Measurements from ENCODE around the gene HIBADH. TPM values are rescaled to one million over a fixed set of nuclear protein-coding genes. Genes with fewer than 3 reads are reported as not detected.

HIBADH gene
- total and polyA plus RNA-seq, 10 of the 15 experiments (the other 5 are each of a cell fraction or from before 2014, with no cell fraction given), result 8.7 to 36.1 (median 18.6) TPM

GRCh38 chr7:27605283-27605682, 57.4 kb downstream of the HIBADH start:
- CTCF ChIA-PET, result interaction anchor here (0.6 to 3.2 kb wide), 18 partner anchors 9 to 1038 kb away, joined by 3 to 50 read pairs (median 6); no protein-coding TSS in a partner anchor
- RAD21 ChIA-PET (ENCODE audit: unreplicated experiment), result interaction anchor here (0.6 to 3.7 kb wide), 8 partner anchors 30 to 410 kb away, joined by 3 to 32 read pairs (median 4); no protein-coding TSS in a partner anchor
- Histone ChIP-seq H3K4me3 (no peak overlapping the region), H3K4me2 (ENCODE audit: control insufficient read depth, insufficient read depth) (no peak overlapping the region), H3K9me3 (replicated peaks; ENCODE audit: control insufficient read depth, insufficient read depth, low read length) (no peaks in the 10 kb centered on the region), H3K79me2 (ENCODE audit: control insufficient read depth, insufficient read depth, low read length) (no peaks in the 10 kb centered on the region), H3K27me3 (replicated peaks in 1 of 2; ENCODE audit: control insufficient read depth in 2 of 2, insufficient read depth in 2 of 2, low read length in 1 of 2) (no peaks in the 10 kb centered on the region), H3K4me1 (ENCODE audit: control insufficient read depth, insufficient read depth, low read length) (no peaks in the 10 kb centered on the region), H3K36me3 (ENCODE audit: control insufficient read depth in 2 of 2, insufficient read depth in 2 of 2, low read length in 1 of 2) (no peaks in the 10 kb centered on the region), H3K27ac (ENCODE audit: control insufficient read depth, insufficient read depth) (no peak overlapping the region), H3K9ac (ENCODE audit: control insufficient read depth, insufficient read depth, low read length) (no peak overlapping the region), H2AFZ (ENCODE audit: control insufficient read depth, low read depth, low read length) (no peak overlapping the region), H4K20me1 (ENCODE audit: control insufficient read depth, insufficient read depth) (no peaks in the 10 kb centered on the region)
- ATAC-seq, result no peak
- no peak for DNase-seq (ENCODE audit: low read depth, low spot score)
- BruUV-seq (replicated peaks), result no TSS peak
- in situ Hi-C loops (cut with MboI) (no loop called here), intact Hi-C loops (cut with micrococcal nuclease; ENCODE audit: unreplicated experiment) (no loop called here)
- WGBS (ENCODE audit: insufficient coverage, insufficient replicate concordance, low lambda C conversion rate, missing lambda C conversion rate), result no CpG with 5 or more reads among the region's 2 CpGs
- POLR2A ChIA-PET, result interaction anchor here (0.7 kb wide), 1 partner anchor 720 kb away, joined by 3 read pairs; no protein-coding TSS in a partner anchor
- FAIRE-seq, result no peak
- SMC1A ChIA-PET (ENCODE audit: uncharacterized antibody, unreplicated experiment), result interaction anchor here (0.6 to 2.3 kb wide), 14 partner anchors 9 to 409 kb away, joined by 3 to 14 read pairs (median 4); no protein-coding TSS in a partner anchor
- TF ChIP-seq HCFC1 (IDR thresholded peaks at IDR 0.05; ENCODE audit: low read length) (no peak), CHD4 (IDR thresholded peaks at IDR 0.05) (no peak), BMI1 (IDR thresholded peaks at IDR 0.05; ENCODE audit: borderline replicate concordance) (no peak), CREM (IDR thresholded peaks at IDR 0.05; ENCODE audit: low read depth) (no peak), SUPT20H (IDR thresholded peaks at IDR 0.05; ENCODE audit: borderline replicate concordance, control insufficient read depth, low read depth, low read length) (no peak), ATF7 (IDR thresholded peaks at IDR 0.05; ENCODE audit: low read depth) (no peak)
- TF ChIP-seq, protein P1, sequence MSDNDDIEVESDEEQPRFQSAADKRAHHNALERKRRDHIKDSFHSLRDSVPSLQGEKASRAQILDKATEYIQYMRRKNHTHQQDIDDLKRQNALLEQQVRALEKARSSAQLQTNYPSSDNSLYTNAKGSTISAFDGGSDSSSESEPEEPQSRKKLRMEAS (IDR thresholded peaks at IDR 0.05; ENCODE audit: low read depth, low read length), result no peak
- TF ChIP-seq, protein P2, sequence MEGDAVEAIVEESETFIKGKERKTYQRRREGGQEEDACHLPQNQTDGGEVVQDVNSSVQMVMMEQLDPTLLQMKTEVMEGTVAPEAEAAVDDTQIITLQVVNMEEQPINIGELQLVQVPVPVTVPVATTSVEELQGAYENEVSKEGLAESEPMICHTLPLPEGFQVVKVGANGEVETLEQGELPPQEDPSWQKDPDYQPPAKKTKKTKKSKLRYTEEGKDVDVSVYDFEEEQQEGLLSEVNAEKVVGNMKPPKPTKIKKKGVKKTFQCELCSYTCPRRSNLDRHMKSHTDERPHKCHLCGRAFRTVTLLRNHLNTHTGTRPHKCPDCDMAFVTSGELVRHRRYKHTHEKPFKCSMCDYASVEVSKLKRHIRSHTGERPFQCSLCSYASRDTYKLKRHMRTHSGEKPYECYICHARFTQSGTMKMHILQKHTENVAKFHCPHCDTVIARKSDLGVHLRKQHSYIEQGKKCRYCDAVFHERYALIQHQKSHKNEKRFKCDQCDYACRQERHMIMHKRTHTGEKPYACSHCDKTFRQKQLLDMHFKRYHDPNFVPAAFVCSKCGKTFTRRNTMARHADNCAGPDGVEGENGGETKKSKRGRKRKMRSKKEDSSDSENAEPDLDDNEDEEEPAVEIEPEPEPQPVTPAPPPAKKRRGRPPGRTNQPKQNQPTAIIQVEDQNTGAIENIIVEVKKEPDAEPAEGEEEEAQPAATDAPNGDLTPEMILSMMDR (IDR thresholded peaks at IDR 0.05 in 2 of 3, conservative IDR thresholded peaks at IDR 0.05 in 1 of 3; ENCODE audit: control insufficient read depth in 2 of 3, extremely low read depth in 1 of 3, insufficient read depth in 1 of 3, low read depth in 3 of 3, low read length in 3 of 3), result no peak
- TF ChIP-seq, protein P3, sequence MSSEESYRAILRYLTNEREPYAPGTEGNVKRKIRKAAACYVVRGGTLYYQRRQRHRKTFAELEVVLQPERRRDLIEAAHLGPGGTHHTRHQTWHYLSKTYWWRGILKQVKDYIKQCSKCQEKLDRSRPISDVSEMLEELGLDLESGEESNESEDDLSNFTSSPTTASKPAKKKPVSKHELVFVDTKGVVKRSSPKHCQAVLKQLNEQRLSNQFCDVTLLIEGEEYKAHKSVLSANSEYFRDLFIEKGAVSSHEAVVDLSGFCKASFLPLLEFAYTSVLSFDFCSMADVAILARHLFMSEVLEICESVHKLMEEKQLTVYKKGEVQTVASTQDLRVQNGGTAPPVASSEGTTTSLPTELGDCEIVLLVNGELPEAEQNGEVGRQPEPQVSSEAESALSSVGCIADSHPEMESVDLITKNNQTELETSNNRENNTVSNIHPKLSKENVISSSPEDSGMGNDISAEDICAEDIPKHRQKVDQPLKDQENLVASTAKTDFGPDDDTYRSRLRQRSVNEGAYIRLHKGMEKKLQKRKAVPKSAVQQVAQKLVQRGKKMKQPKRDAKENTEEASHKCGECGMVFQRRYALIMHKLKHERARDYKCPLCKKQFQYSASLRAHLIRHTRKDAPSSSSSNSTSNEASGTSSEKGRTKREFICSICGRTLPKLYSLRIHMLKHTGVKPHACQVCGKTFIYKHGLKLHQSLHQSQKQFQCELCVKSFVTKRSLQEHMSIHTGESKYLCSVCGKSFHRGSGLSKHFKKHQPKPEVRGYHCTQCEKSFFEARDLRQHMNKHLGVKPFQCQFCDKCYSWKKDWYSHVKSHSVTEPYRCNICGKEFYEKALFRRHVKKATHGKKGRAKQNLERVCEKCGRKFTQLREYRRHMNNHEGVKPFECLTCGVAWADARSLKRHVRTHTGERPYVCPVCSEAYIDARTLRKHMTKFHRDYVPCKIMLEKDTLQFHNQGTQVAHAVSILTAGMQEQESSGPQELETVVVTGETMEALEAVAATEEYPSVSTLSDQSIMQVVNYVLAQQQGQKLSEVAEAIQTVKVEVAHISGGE (CRISPR knock-in tag; IDR thresholded peaks at IDR 0.05), result no peak
- TF ChIP-seq, protein P4, sequence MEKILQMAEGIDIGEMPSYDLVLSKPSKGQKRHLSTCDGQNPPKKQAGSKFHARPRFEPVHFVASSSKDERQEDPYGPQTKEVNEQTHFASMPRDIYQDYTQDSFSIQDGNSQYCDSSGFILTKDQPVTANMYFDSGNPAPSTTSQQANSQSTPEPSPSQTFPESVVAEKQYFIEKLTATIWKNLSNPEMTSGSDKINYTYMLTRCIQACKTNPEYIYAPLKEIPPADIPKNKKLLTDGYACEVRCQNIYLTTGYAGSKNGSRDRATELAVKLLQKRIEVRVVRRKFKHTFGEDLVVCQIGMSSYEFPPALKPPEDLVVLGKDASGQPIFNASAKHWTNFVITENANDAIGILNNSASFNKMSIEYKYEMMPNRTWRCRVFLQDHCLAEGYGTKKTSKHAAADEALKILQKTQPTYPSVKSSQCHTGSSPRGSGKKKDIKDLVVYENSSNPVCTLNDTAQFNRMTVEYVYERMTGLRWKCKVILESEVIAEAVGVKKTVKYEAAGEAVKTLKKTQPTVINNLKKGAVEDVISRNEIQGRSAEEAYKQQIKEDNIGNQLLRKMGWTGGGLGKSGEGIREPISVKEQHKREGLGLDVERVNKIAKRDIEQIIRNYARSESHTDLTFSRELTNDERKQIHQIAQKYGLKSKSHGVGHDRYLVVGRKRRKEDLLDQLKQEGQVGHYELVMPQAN (conservative IDR thresholded peaks at IDR 0.05), result no peak
- TF ChIP-seq, protein P5, sequence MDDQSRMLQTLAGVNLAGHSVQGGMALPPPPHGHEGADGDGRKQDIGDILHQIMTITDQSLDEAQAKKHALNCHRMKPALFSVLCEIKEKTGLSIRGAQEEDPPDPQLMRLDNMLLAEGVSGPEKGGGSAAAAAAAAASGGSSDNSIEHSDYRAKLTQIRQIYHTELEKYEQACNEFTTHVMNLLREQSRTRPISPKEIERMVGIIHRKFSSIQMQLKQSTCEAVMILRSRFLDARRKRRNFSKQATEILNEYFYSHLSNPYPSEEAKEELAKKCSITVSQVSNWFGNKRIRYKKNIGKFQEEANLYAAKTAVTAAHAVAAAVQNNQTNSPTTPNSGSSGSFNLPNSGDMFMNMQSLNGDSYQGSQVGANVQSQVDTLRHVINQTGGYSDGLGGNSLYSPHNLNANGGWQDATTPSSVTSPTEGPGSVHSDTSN (IDR thresholded peaks at IDR 0.05; ENCODE audit: insufficient replicate concordance, low read depth, low read length), result no peak
- TF ChIP-seq, protein P6, sequence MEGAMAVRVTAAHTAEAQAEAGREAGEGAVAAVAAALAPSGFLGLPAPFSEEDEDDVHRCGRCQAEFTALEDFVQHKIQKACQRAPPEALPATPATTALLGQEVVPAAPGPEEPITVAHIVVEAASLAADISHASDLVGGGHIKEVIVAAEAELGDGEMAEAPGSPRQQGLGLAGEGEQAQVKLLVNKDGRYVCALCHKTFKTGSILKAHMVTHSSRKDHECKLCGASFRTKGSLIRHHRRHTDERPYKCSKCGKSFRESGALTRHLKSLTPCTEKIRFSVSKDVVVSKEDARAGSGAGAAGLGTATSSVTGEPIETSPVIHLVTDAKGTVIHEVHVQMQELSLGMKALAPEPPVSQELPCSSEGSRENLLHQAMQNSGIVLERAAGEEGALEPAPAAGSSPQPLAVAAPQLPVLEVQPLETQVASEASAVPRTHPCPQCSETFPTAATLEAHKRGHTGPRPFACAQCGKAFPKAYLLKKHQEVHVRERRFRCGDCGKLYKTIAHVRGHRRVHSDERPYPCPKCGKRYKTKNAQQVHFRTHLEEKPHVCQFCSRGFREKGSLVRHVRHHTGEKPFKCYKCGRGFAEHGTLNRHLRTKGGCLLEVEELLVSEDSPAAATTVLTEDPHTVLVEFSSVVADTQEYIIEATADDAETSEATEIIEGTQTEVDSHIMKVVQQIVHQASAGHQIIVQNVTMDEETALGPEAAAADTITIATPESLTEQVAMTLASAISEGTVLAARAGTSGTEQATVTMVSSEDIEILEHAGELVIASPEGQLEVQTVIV (IDR thresholded peaks at IDR 0.05; ENCODE audit: borderline replicate concordance, partially characterized antibody), result no peak
